Epithelial cell of proximal tubule (primary cell): ENCODE results near the gene CLEC3A. TPM values are rescaled to one million over a fixed set of nuclear protein-coding genes. Genes with fewer than 3 reads are reported as not detected.

Experiments used
- DNase-seq: peaks from one replicate; pipeline ENCODE4 v3.0.0-alpha.2; 2011; ENCODE audit warnings: low read depth
- H3K4me3 ChIP-seq: 2 replicates; pipeline ENCODE4 v1.5.1; 2011; ENCODE audit warnings: low read depth, mild to moderate bottlenecking, low read length
- CTCF ChIP-seq: conservative IDR thresholded peaks from 2 replicates; pipeline ENCODE4 v1.5.1; 2012; ENCODE audit warnings: low read depth, mild to moderate bottlenecking, low read length
- total RNA-seq: library from RNA; depleted of rRNA; stranded (reverse); fragments of >200 nt; gene quantifications from 2 replicates; pipeline ENCODE4 v1.2.3, GENCODE V29; 2015

The CLEC3A gene, protein sequence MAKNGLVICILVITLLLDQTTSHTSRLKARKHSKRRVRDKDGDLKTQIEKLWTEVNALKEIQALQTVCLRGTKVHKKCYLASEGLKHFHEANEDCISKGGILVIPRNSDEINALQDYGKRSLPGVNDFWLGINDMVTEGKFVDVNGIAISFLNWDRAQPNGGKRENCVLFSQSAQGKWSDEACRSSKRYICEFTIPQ
- total RNA-seq = not detected in 2 replicates

DNA sequence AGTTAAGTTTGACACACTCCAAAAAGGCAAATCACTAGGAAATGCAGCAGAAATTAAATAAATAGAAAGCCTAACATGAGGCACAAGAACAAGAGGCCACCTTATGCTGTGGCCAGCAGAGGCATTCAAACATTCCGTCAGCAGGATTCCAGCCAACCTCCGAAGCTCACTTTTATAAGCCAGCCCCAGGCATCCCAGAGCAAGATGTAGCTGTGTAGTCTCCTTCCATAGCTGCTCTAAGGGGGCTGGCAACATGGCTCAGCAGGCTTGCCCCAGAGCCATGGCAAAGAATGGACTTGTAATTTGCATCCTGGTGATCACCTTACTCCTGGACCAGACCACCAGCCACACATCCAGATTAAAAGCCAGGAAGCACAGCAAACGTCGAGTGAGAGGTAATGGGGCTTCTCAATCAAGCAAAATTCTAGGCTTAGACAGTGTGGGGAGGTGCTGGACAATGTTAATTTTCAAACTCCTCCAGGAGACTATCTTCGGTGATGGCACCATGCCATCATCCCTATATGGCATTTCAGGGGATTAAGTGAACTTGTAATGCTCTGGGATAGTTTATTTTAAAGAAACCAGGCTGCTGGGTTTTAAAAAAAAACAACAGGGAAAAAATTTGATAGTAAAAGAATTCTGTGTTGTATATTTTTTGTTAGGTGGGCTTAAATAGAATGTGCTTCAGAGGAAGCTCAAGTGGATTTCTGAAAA, at the start of gene CLEC3A:
TSS of gene CLEC3A (plus strand) at position 202 of the 714 bp plus-strand sequence. CDS start at position 281, 79 bp downstream.
- H3K4me3 ChIP-seq = no peak within 1 kb of the TSS
- no peak for TF ChIP-seq CTCF
- no peak for DNase-seq

- DNase-seq = no peak
- no peak for TF ChIP-seq CTCF
- H3K4me3 ChIP-seq = no peak overlapping the region
These were observed 47.5 kb upstream of the CLEC3A start for GRCh38 chr16:77974883-77975282.

- no peak for TF ChIP-seq CTCF
- no peak for DNase-seq
- H3K4me3 ChIP-seq = no peak overlapping the region
These were observed 46.4 kb upstream of the CLEC3A start for GRCh38 chr16:77975942-77976341.

GRCh38 chr16:77977339-77977738, 45.0 kb upstream of the CLEC3A start:
- TF ChIP-seq CTCF = no peak
- H3K4me3 ChIP-seq = no peak overlapping the region

GRCh38 chr16:77985111-77985510, 37.2 kb upstream of the CLEC3A start:
- DNase-seq = no peak
- no peak for TF ChIP-seq CTCF
- no peak overlapping the region for H3K4me3 ChIP-seq

More at GRCh38 chr16:77977339-77977738, 45.0 kb upstream of the CLEC3A start:
- no peak for DNase-seq

- no peak for TF ChIP-seq CTCF
- H3K4me3 ChIP-seq = no peak overlapping the region
- no peak for DNase-seq
These were observed 36.2 kb upstream of the CLEC3A start for GRCh38 chr16:77986011-77986740.
